ENCODE measurements around the gene RGS16. TPM values are rescaled to one million over a fixed set of nuclear protein-coding genes. Genes with fewer than 3 reads are reported as not detected.

Gene RGS16
- total RNA-seq, 1 experiment from 2014 or later = 6.5 TPM

- Histone ChIP-seq H3K4me3 (replicated peaks in 1 of 2; ENCODE audit: low read depth in 1 of 2, low read length in 2 of 2) (no peak overlapping the region), H3K9ac (ENCODE audit: low read length) (no peak overlapping the region), H3K27ac (ENCODE audit: low read depth, low read length) (no peak overlapping the region), H3K9me3 (ENCODE audit: control insufficient read depth in 1 of 2, insufficient read depth in 1 of 2, low read depth in 1 of 2, low read length in 2 of 2) (no peaks in the 10 kb centered on the region; a peak in 1 of 4 replicates), H3K9me2 (ENCODE audit: insufficient read depth) (no peaks in the 10 kb centered on the region), H3K4me1 (ENCODE audit: control insufficient read depth in 1 of 2, insufficient read depth in 2 of 2, low read length in 2 of 2) (peaks cover 4 to 15% of the 10 kb centered on the region in 2 experiments; a peak in 3 of 4 replicates), H3K4me2 (ENCODE audit: low read length) (no peak overlapping the region), H3K79me2 (ENCODE audit: insufficient read depth, low read length) (no peaks in the 10 kb centered on the region), H3K36me3 (ENCODE audit: control insufficient read depth in 1 of 2, insufficient read depth in 2 of 2, low read length in 2 of 2) (no peaks in the 10 kb centered on the region), H2AFZ (ENCODE audit: low read depth, low read length, poor library complexity, severe bottlenecking) (no peak overlapping the region), H3K27me3 (ENCODE audit: insufficient read depth, low read length) (no peaks in the 10 kb centered on the region), H4K20me1 (ENCODE audit: insufficient read depth) (no peaks in the 10 kb centered on the region)
- TF ChIP-seq JUND (IDR thresholded peaks at IDR 0.05) (peak; percentile 26; the same call in 1 of the 2 replicates), EGR1 (IDR thresholded peaks at IDR 0.05; ENCODE audit: low read depth) (no peak), RAD21 (IDR thresholded peaks at IDR 0.05; ENCODE audit: low read depth) (no peak), CBX3 (IDR thresholded peaks at IDR 0.05; ENCODE audit: low read depth) (no peak), FOSL1 (IDR thresholded peaks at IDR 0.05; ENCODE audit: low read depth) (peak; percentile 25; the same call in 1 of the 2 replicates), SRF (IDR thresholded peaks at IDR 0.05; ENCODE audit: low read depth) (no peak)
- TF ChIP-seq, protein P1, sequence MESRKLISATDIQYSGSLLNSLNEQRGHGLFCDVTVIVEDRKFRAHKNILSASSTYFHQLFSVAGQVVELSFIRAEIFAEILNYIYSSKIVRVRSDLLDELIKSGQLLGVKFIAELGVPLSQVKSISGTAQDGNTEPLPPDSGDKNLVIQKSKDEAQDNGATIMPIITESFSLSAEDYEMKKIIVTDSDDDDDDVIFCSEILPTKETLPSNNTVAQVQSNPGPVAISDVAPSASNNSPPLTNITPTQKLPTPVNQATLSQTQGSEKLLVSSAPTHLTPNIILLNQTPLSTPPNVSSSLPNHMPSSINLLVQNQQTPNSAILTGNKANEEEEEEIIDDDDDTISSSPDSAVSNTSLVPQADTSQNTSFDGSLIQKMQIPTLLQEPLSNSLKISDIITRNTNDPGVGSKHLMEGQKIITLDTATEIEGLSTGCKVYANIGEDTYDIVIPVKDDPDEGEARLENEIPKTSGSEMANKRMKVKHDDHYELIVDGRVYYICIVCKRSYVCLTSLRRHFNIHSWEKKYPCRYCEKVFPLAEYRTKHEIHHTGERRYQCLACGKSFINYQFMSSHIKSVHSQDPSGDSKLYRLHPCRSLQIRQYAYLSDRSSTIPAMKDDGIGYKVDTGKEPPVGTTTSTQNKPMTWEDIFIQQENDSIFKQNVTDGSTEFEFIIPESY (IDR thresholded peaks at IDR 0.05; ENCODE audit: extremely low read depth, insufficient replicate concordance, low read length) = no peak
- intact Hi-C loops (cut with micrococcal nuclease) = no loop called here
- ChIA-PET POLR2A (interaction anchor here (1.2 kb wide), 1 partner anchor 22 kb away, joined by 5 read pairs; the partner anchor contains the start of gene RGS16), RAD21 (ENCODE audit: low non-redundant PET in 1 of 2, low total read pairs in 2 of 2, uncharacterized antibody in 2 of 2, unreplicated experiment in 2 of 2) (no interaction called here), CTCF (no interaction called here)
- no peak for ATAC-seq
- DNase-seq (ENCODE audit: low read depth, low spot score) = no peak
- BruUV-seq (replicated peaks) = no TSS peak
These were observed 21.7 kb upstream of the RGS16 start for GRCh38 chr1:182625719-182626504.

Measured in HCT116 (cell line).